Activated naive CD4-positive, alpha-beta T cell treated with anti-CD3 and anti-CD28 coated beads, Interleukin-2, amount 10 ng/mL, durations not matched to agents 7 days and 5 days (primary cell): ENCODE data around the gene FBLN2.
"Not testable (repeated sequence)": the region's sequence is repeated elsewhere in the genome, so short reads cannot be mapped to it uniquely, and the experiment has no call there.

Experiments used
- CTCF ChIA-PET: fragments of 350-600 bp; sonication (Branson Sonifier 250); formaldehyde crosslinking; loops from one replicate; lab custom pipeline; 2021; ENCODE audit warnings: antibody characterized with exemption; lab: Charles Lee
- DNase-seq: peaks from one replicate; pipeline ENCODE4 v3.0.0-alpha.2; 2020
- H3K27ac Mint-ChIP-seq: one replicate; pipeline ENCODE4 v1.8.0; 2021; ENCODE audit warnings: mild to moderate bottlenecking, moderate library complexity, mixed read lengths
- H3K27me3 Mint-ChIP-seq: one replicate; pipeline ENCODE4 v1.8.0; 2021; ENCODE audit warnings: mild to moderate bottlenecking, mixed read lengths
- H3K36me3 Mint-ChIP-seq: one replicate; pipeline ENCODE4 v1.8.0; 2021; ENCODE audit warnings: mixed read lengths
- H3K4me1 Mint-ChIP-seq: one replicate; pipeline ENCODE4 v1.8.0; 2021; ENCODE audit warnings: mixed read lengths
- H3K4me3 Mint-ChIP-seq: one replicate; pipeline ENCODE4 v1.8.0; 2021; ENCODE audit warnings: mild to moderate bottlenecking, moderate library complexity, mixed read lengths
- H3K9me3 Mint-ChIP-seq: one replicate; pipeline ENCODE4 v1.8.0; 2021; ENCODE audit warnings: mixed read lengths

FBLN2 gene

GRCh38 chr3:13548696-13549622 is at the start of gene FBLN2:
TSS of gene FBLN2 (plus strand) at chr3:13549125. CDS start at chr3:13570356, 21,231 bp downstream.
- Mint-ChIP-seq H3K9me3 (no peaks in the 10 kb centered on the region), H3K27me3 (peaks cover 93% of the 10 kb centered on the region), H3K36me3 (no peaks in the 10 kb centered on the region), H3K4me3 (peak within 1 kb of the TSS; percentile 27), H3K4me1 (peaks cover 30% of the 10 kb centered on the region), H3K27ac (no peak within 1 kb of the TSS)
- DNase-seq, result no peak
- CTCF ChIA-PET, result no interaction called here

- H3K4me3 Mint-ChIP-seq, H3K4me1 Mint-ChIP-seq, H3K36me3 Mint-ChIP-seq, H3K9me3 Mint-ChIP-seq, H3K27ac Mint-ChIP-seq, DNase-seq: not testable (repeated sequence)
- CTCF ChIA-PET, result interaction anchor here (1.3 to 7.5 kb wide), 3 partner anchors 144 to 382 kb away, joined by 4 to 352 read pairs (median 6); no protein-coding TSS in a partner anchor
- peaks cover 13% of the 10 kb centered on the region for H3K27me3 Mint-ChIP-seq
Observed at GRCh38 chr3:13499246-13499645, 49.7 kb upstream of the FBLN2 start.

GRCh38 chr3:13500133-13500885 is 48.6 kb upstream of the FBLN2 start:
- peaks cover 9% of the 10 kb centered on the region for H3K4me1 Mint-ChIP-seq
- no peaks in the 10 kb centered on the region for H3K36me3 Mint-ChIP-seq
- no peak overlapping the region for H3K4me3 Mint-ChIP-seq
- no peaks in the 10 kb centered on the region for H3K9me3 Mint-ChIP-seq
- H3K27ac Mint-ChIP-seq, result no peak overlapping the region
- CTCF ChIA-PET, result interaction anchor here (1.3 to 7.5 kb wide), 3 partner anchors 47 to 151 kb away, joined by 3 to 352 read pairs (median 6); no protein-coding TSS in a partner anchor
- H3K27me3 Mint-ChIP-seq, result peaks cover 9% of the 10 kb centered on the region
- DNase-seq, result no peak

GRCh38 chr3:13501056-13501455 is 47.9 kb upstream of the FBLN2 start:
- CTCF ChIA-PET, result interaction anchor here (1.3 to 7.5 kb wide), 2 partner anchors 48 to 151 kb away, joined by 3 to 352 read pairs; no protein-coding TSS in a partner anchor
- Mint-ChIP-seq H3K9me3 (no peaks in the 10 kb centered on the region), H3K27ac (no peak overlapping the region), H3K27me3 (peaks cover 7% of the 10 kb centered on the region), H3K4me3 (no peak overlapping the region), H3K4me1 (peaks cover 9% of the 10 kb centered on the region), H3K36me3 (no peaks in the 10 kb centered on the region)
- no peak for DNase-seq

GRCh38 chr3:13501521-13501920 is 47.4 kb upstream of the FBLN2 start:
- CTCF ChIA-PET, result no interaction called here

GRCh38 chr3:13501958-13502790 is 46.8 kb upstream of the FBLN2 start:
- Mint-ChIP-seq H3K4me1 (peaks cover 5% of the 10 kb centered on the region), H3K27me3 (peaks cover 3% of the 10 kb centered on the region), H3K36me3 (no peaks in the 10 kb centered on the region), H3K4me3 (no peak overlapping the region), H3K27ac (peak overlapping the region; percentile 29), H3K9me3 (no peaks in the 10 kb centered on the region)
- no peak for DNase-seq
- CTCF ChIA-PET, result no interaction called here

More at GRCh38 chr3:13501521-13501920, 47.4 kb upstream of the FBLN2 start:
- H3K9me3 Mint-ChIP-seq, result no peaks in the 10 kb centered on the region
- DNase-seq, result no peak
- H3K4me1 Mint-ChIP-seq, result peaks cover 9% of the 10 kb centered on the region
- no peaks in the 10 kb centered on the region for H3K36me3 Mint-ChIP-seq
- H3K27me3 Mint-ChIP-seq, result peaks cover 3% of the 10 kb centered on the region
- no peak overlapping the region for H3K4me3 Mint-ChIP-seq
- no peak overlapping the region for H3K27ac Mint-ChIP-seq

GRCh38 chr3:13502791-13503060 is 46.2 kb upstream of the FBLN2 start:
- Mint-ChIP-seq H3K36me3 (no peaks in the 10 kb centered on the region), H3K4me1 (no peaks in the 10 kb centered on the region), H3K27me3 (peaks cover 3% of the 10 kb centered on the region), H3K9me3 (no peaks in the 10 kb centered on the region), H3K27ac (no peak overlapping the region), H3K4me3 (no peak overlapping the region)
- DNase-seq, result no peak
- CTCF ChIA-PET, result no interaction called here

- Mint-ChIP-seq H3K9me3 (no peaks in the 10 kb centered on the region), H3K4me1 (no peaks in the 10 kb centered on the region), H3K36me3 (no peaks in the 10 kb centered on the region), H3K27ac (no peak overlapping the region), H3K4me3 (no peak overlapping the region), H3K27me3 (peaks cover 6% of the 10 kb centered on the region)
- DNase-seq, result no peak
- CTCF ChIA-PET, result interaction anchor here (1.6 to 1.7 kb wide), 2 partner anchors 144 to 146 kb away, joined by 4 to 6 read pairs; no protein-coding TSS in a partner anchor
Observed at GRCh38 chr3:13504161-13504831, 44.6 kb upstream of the FBLN2 start.

- DNase-seq, result no peak
- H3K4me1 Mint-ChIP-seq, result no peaks in the 10 kb centered on the region
- H3K9me3 Mint-ChIP-seq, result no peaks in the 10 kb centered on the region
- CTCF ChIA-PET, result interaction anchor here (1.4 to 1.7 kb wide), 3 partner anchors 9 to 145 kb away, joined by 4 to 6 read pairs (median 4); no protein-coding TSS in a partner anchor
- no peaks in the 10 kb centered on the region for H3K36me3 Mint-ChIP-seq
- peaks cover 6% of the 10 kb centered on the region for H3K27me3 Mint-ChIP-seq
- no peak overlapping the region for H3K4me3 Mint-ChIP-seq
- H3K27ac Mint-ChIP-seq, result no peak overlapping the region
Observed at GRCh38 chr3:13505147-13506130, 43.5 kb upstream of the FBLN2 start.

- no peak overlapping the region for H3K4me3 Mint-ChIP-seq
Observed at GRCh38 chr3:13506239-13506638, 42.7 kb upstream of the FBLN2 start.

GRCh38 chr3:13506680-13507079 is 42.2 kb upstream of the FBLN2 start:
- Mint-ChIP-seq H3K27me3 (peaks cover 6% of the 10 kb centered on the region), H3K4me3 (no peak overlapping the region), H3K27ac (no peak overlapping the region), H3K36me3 (no peaks in the 10 kb centered on the region), H3K4me1 (no peaks in the 10 kb centered on the region), H3K9me3 (no peaks in the 10 kb centered on the region)
- DNase-seq, result no peak
- CTCF ChIA-PET, result interaction anchor here (1.3 to 1.4 kb wide), 2 partner anchors 10 to 11 kb away, joined by 4 to 5 read pairs; no protein-coding TSS in a partner anchor

More at GRCh38 chr3:13506239-13506638, 42.7 kb upstream of the FBLN2 start:
- Mint-ChIP-seq H3K9me3 (no peaks in the 10 kb centered on the region), H3K27ac (no peak overlapping the region), H3K27me3 (peaks cover 6% of the 10 kb centered on the region), H3K36me3 (no peaks in the 10 kb centered on the region), H3K4me1 (no peaks in the 10 kb centered on the region)
- CTCF ChIA-PET, result interaction anchor here (1.4 kb wide), 1 partner anchor 10 kb away, joined by 4 read pairs; no protein-coding TSS in a partner anchor
- DNase-seq, result no peak

- CTCF ChIA-PET, result interaction anchor here (1.3 kb wide), 1 partner anchor 11 kb away, joined by 5 read pairs; no protein-coding TSS in a partner anchor
Observed at GRCh38 chr3:13507247-13507569, 41.7 kb upstream of the FBLN2 start.

More at GRCh38 chr3:13507247-13507569, 41.7 kb upstream of the FBLN2 start:
- Mint-ChIP-seq H3K36me3 (no peaks in the 10 kb centered on the region), H3K4me3 (no peak overlapping the region), H3K27ac (no peak overlapping the region), H3K4me1 (no peaks in the 10 kb centered on the region), H3K9me3 (no peaks in the 10 kb centered on the region), H3K27me3 (peaks cover 3% of the 10 kb centered on the region)
- DNase-seq, result no peak
